A549 (cell line): ENCODE results near the gene MLH3.

Source experiments
- CTCF ChIP-seq: fragments of >200 bp; sonication (Bioruptor Twin); formaldehyde crosslinking; IDR thresholded peaks from 3 replicates; pipeline ENCODE4 v1.5.1; 2016
- GATA3 ChIP-seq: IDR thresholded peaks from 2 replicates; pipeline ENCODE4 v1.6.1; 2012; ENCODE audit warnings: borderline replicate concordance
- JUN ChIP-seq, 2 experiments: fragments of >200 bp; sonication (Bioruptor Twin); formaldehyde crosslinking; IDR thresholded peaks; 2 replicates in 1 of 2; 3 replicates in 1 of 2; pipeline ENCODE4 v1.6.1; 2016 to 2017
- JUNB ChIP-seq: fragments of >200 bp; sonication (Bioruptor Twin); formaldehyde crosslinking; IDR thresholded peaks from 2 replicates; pipeline ENCODE4 v1.6.1; 2016
- MYC ChIP-seq: IDR thresholded peaks from 2 replicates; pipeline ENCODE4 v1.6.1; 2012; ENCODE audit warnings: mild to moderate bottlenecking, inconsistent platforms, low read length, improper control_type of control experiment, borderline replicate concordance
- RARB ChIP-seq: fragments of 250-450 bp; sonication (Bioruptor Pico); IDR thresholded peaks from 2 replicates; pipeline ENCODE4 v1.8.0; 2021; ENCODE audit warnings: mild to moderate bottlenecking, moderate library complexity
- RFX5 ChIP-seq: fragments of 450-650 bp; IDR thresholded peaks from 2 replicates; pipeline ENCODE4 v1.7.1; 2014; ENCODE audit warnings: antibody characterized with exemption, mild to moderate bottlenecking, moderate library complexity
- SMC3 ChIP-seq: fragments of >200 bp; sonication (Bioruptor Twin); formaldehyde crosslinking; IDR thresholded peaks from 3 replicates; pipeline ENCODE4 v1.6.1; 2018; ENCODE audit warnings: inconsistent platforms
- USF2 ChIP-seq: fragments of 450-650 bp; IDR thresholded peaks from 2 replicates; pipeline ENCODE4 v1.6.1; 2014; ENCODE audit warnings: antibody characterized with exemption
- ZC3H11A ChIP-seq: fragments of 450-650 bp; IDR thresholded peaks from 2 replicates; pipeline ENCODE4 v1.6.1; 2014; ENCODE audit warnings: antibody characterized with exemption, mild to moderate bottlenecking

GRCh38 chr14:75044752-75045151 lies 6.5 kb downstream of the MLH3 start:
- TF ChIP-seq CTCF: no peak
- no peak for TF ChIP-seq GATA3
- no peak for TF ChIP-seq JUN (IDR thresholded peaks at IDR 0.05)
- no peak for TF ChIP-seq ZC3H11A
- TF ChIP-seq RFX5: no peak
- no peak for TF ChIP-seq SMC3
- no peak for TF ChIP-seq MYC
- no peak for TF ChIP-seq RARB
- no peak for TF ChIP-seq USF2
- TF ChIP-seq JUNB: no peak
